HG03520 (cell line): ENCODE measurements around the gene CD4.

Experiments used
- ATAC-seq: cut with Tn5 transposase; IDR thresholded peaks from one replicate; pipeline ENCODE4 v1.9.1; 2021; ENCODE audit warnings: mild to moderate bottlenecking, moderate library complexity; ENCODE audit not compliant: unreplicated experiment

The CD4 gene

GRCh38 chr12:6810758-6811157 lies 21.4 kb downstream of the CD4 start:
- no peak for ATAC-seq

- no peak for ATAC-seq
Measured at GRCh38 chr12:6813363-6813762, 24.0 kb downstream of the CD4 start.

GRCh38 chr12:6816598-6816997 lies 27.3 kb downstream of the CD4 start:
- ATAC-seq: no peak

DNA sequence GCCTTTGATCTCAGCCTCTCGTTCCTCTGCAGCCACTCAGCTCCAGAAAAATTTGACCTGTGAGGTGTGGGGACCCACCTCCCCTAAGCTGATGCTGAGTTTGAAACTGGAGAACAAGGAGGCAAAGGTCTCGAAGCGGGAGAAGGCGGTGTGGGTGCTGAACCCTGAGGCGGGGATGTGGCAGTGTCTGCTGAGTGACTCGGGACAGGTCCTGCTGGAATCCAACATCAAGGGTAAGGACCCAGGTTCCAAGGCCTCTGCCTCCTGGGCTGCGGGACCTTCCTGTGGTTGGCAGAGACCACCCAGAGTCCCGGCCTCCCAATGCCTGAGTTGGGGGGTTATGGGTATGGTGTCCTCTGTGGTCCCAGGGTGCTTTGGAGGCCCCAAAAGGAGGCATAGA lies 27.8 kb downstream of the CD4 start:
- ATAC-seq: no peak

GRCh38 chr12:6817662-6818157 lies 28.4 kb downstream of the CD4 start:
- ATAC-seq: no peak

GRCh38 chr12:6818222-6818621 lies 28.9 kb downstream of the CD4 start:
- ATAC-seq: no peak

- no peak for ATAC-seq
Measured at GRCh38 chr12:6818645-6819044, 29.3 kb downstream of the CD4 start.

GRCh38 chr12:6819106-6820030 lies 30.0 kb downstream of the CD4 start:
- ATAC-seq: no peak

GRCh38 chr12:6820166-6820565 lies 30.8 kb downstream of the CD4 start:
- no peak for ATAC-seq

DNA sequence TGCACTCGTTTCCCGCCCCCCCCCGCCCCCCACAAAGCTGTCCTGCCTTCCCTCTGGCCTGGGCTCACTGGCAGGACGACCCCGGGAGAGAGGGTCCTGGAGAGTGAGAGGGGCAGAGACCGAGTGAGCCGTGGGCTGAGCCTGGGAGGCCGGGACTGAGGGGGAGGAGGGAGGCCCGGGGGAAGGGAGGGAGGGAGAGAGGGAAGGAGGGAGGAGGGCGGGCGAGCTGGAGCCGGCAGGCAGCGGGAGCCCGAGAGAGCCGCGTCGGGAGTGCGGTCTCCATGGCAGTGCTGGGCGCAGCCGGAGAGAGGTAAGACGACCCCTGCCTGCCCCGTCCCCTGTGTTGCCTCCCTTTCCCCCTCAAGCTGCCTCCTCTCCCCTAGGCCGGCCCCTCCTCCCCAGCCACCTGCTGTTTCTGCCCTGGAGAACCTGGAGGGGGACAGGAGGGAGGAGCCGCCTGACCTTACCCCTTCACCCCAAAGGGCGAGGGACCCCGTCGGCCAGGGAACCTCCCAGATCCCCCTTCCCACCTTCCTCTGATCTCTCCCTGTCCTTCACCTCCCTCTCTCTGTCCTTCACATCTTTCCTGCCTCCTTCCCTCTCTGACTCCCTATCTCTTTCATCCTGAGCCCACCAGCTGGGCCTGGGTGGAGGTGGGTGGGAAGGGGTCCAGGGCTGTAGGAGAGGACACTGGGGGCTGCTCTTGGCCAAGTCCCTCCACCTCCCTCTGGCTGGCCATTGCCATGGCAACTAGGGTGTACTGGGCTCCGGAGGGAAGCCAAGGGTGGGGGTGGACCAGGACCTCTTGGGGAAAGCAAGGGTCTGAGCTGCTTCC lies 32.5 kb downstream of the CD4 start, which contains the start of gene GPR162:
GPR162 (plus strand) TSS at position 231 of the 835 bp plus-strand sequence. CDS start 2,078 bp downstream, outside the sequence.
- no peak for ATAC-seq

- no peak for ATAC-seq
Measured at GRCh38 chr12:6822426-6823135, 33.3 kb downstream of the CD4 start.

- ATAC-seq: no peak
Measured at GRCh38 chr12:6823182-6824084, 34.1 kb downstream of the CD4 start.

DNA sequence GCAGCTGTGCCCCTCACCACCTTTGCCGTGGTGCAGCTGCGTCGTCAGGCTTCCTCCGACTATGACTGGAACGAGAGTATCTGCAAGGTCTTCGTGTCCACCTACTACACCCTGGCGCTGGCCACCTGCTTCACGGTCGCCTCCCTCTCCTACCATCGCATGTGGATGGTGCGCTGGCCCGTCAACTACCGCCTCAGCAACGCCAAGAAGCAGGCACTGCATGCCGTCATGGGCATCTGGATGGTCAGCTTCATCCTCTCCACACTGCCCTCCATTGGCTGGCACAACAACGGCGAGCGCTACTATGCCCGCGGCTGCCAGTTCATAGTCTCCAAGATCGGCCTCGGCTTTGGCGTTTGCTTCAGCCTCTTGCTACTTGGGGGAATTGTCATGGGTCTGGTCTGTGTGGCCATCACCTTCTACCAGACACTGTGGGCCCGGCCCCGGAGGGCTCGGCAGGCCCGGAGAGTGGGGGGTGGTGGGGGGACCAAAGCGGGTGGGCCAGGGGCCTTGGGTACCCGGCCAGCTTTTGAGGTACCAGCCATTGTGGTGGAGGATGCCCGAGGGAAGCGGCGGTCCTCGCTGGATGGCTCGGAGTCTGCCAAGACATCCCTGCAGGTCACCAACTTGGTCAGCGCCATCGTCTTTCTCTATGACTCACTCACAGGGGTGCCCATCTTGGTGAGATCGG lies 34.9 kb downstream of the CD4 start:
- no peak for ATAC-seq

- ATAC-seq: no peak
Measured at GRCh38 chr12:6824901-6825381, 35.6 kb downstream of the CD4 start.

DNA sequence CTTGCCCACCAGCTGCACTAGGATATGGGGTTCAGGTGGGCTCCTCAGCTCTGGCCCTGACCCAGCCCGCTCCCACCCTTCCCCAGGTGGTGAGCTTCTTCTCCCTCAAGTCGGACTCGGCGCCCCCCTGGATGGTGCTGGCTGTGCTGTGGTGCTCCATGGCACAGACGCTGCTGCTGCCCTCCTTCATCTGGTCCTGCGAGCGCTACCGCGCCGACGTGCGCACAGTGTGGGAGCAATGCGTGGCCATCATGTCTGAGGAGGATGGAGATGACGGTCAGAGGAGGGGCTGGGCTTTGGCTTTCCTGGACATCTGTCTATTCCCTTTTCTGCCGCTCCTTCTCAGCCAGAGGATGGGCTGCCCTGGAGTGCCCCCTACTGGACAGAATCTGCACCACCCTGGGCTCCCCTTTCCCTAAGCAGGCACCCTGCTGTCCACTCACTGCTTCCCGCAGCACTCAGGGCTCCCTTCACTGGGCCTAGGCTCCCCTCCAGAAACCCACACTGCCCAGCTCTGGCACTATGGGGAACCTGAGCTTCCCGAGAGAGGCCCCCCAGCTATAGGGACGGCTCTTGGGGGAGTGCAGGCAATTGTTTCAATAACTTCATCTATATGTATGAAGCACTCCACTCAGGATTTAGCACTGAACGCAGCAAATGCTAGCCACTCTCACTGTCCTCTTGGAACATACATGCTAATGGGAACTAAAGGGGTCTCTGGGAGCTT lies 36.2 kb downstream of the CD4 start:
- no peak for ATAC-seq

GRCh38 chr12:6826125-6826733 lies 36.9 kb downstream of the CD4 start:
- ATAC-seq: no peak

GRCh38 chr12:6826734-6827436 lies 37.6 kb downstream of the CD4 start:
- ATAC-seq: no peak
